SK-N-MC (cell line): ENCODE measurements around the gene OARD1.

ENCODE experiments used
- DNase-seq: peaks from one replicate; pipeline ENCODE4 v3.0.0-alpha.2; 2011; ENCODE audit warnings: low read depth, low spot score
- H3K27ac ChIP-seq: fragments of 200-600 bp; sonication (generic); 2 replicates; pipeline ENCODE4 v1.5.1; 2016; ENCODE audit warnings: mixed run types
- H3K36me3 ChIP-seq: fragments of 200-600 bp; sonication (generic); 2 replicates; pipeline ENCODE4 v1.6.1; 2017; ENCODE audit warnings: antibody characterized with exemption, low read length, mixed read lengths; ENCODE audit not compliant: insufficient read depth
- H3K4me3 ChIP-seq: fragments of 200-600 bp; sonication (generic); 2 replicates; pipeline ENCODE4 v1.5.1; 2016
- H3K9ac ChIP-seq: fragments of 200-600 bp; sonication (generic); 2 replicates; pipeline ENCODE4 v1.8.0; 2017; ENCODE audit warnings: mixed run types, mixed read lengths; ENCODE audit not compliant: insufficient read length
- H3K9me3 ChIP-seq: fragments of 200-600 bp; sonication (generic); 2 replicates; pipeline ENCODE4 v1.6.1; 2017; ENCODE audit warnings: low read depth, mild to moderate bottlenecking, antibody characterized with exemption, low read length, moderate library complexity, mixed read lengths
- EZH2 ChIP-seq: fragments of 200-600 bp; sonication (generic); IDR thresholded peaks from one replicate; pipeline ENCODE4 v1.6.1; 2017; ENCODE audit warnings: antibody characterized with exemption
- FOXP2 ChIP-seq: optimal IDR thresholded peaks from 2 replicates; pipeline ENCODE3; 2011; ENCODE audit warnings: mild to moderate bottlenecking, moderate library complexity; ENCODE audit not compliant: insufficient read depth; ENCODE audit errors: extremely low read length, control extremely low read depth
- POLR2AphosphoS5 ChIP-seq: IDR thresholded peaks from 2 replicates; pipeline ENCODE4 v1.6.1; 2012; ENCODE audit warnings: mild to moderate bottlenecking, low read depth, low read length, borderline replicate concordance

OARD1 gene

DNA sequence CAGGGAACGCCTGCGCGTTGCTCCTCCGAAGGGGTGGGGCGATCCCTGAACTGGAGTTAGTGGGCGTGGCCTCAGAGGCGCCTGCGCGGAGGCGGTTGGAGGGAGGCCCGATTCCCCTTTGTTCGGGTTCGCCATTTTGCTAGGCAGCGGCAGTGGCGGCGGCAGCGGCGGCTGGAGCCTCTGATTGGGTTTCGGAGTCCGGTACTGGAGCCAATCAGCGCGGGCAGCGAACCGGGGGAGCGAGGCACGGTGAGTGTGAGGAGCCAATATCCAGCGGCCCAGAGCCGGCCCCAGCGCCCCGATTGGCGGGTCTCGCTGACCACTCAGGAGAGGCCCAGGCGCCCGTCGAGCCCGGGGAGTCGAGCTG is 663 bp upstream of the OARD1 start, which contains the start of gene NFYA:
Gene NFYA, plus strand, starts transcription at position 139 of the 367 bp plus-strand sequence. CDS start 6,116 bp downstream, outside the sequence.
- no peaks in the 10 kb centered on the region for H3K9me3 ChIP-seq
- DNase-seq: no peak
- TF ChIP-seq FOXP2 (no peak), EZH2 (no peak), POLR2AphosphoS5 (peak; percentile 66; the same call in 1 of the 2 replicates)
- H3K36me3 ChIP-seq: peaks cover 1% of the 10 kb centered on the region; the same call in 1 of the 2 replicates
- H3K4me3 ChIP-seq: peak within 1 kb of the TSS; percentile 95
- peak within 1 kb of the TSS; percentile 93 for H3K27ac ChIP-seq
- H3K9ac ChIP-seq: peak within 1 kb of the TSS; percentile 96

DNA sequence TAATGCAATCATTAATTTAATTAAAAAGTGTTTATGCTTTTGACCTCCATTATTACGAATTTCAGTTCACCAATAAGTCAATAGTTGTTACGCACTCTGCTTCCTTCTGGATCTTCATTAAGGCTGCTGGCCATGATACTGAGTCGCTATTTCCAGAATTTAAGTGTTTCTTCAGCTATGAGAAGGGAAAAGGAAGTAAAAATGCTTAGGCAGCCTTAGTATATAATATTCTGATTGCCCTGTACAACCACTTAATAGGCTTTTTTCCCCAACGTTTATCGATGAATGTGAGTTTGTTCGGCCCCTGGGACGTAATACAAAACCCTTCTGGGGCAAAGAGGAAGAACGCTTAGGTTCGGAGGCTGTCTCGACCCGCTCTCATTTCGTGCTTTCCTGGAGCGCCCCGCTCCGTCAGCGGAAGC is 644 bp downstream of the OARD1 start:
- H3K27ac ChIP-seq: peak overlapping the region; percentile 93
- peak overlapping the region; percentile 88 for H3K9ac ChIP-seq
- H3K4me3 ChIP-seq: peak overlapping the region; percentile 95
- H3K9me3 ChIP-seq: no peaks in the 10 kb centered on the region
- no peak for DNase-seq
- H3K36me3 ChIP-seq: no peaks in the 10 kb centered on the region
- TF ChIP-seq FOXP2: no peak
- TF ChIP-seq POLR2AphosphoS5: 0 out of 2 replicates have a peak, but pooled peaks have one; percentile 79
- no peak for TF ChIP-seq EZH2

DNA sequence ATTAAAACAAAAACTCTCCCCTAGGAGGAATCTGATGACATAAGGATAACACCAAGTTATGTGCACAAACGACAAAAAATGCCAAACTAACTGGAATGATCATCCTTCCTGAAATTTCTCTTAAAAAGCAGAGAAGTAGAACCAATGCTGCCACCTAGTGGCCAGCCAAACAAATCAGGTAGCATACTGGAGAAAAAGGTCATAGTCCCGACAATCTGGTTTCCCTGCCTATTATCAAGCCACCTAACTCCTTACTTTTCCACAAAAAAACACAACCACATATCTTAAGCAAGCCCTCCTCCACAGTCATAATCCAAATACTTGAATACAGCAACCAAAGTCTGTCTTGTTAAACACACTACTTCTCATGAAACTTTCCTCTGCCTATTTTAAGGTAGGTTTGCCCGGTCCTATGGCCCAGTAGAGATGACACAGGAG is 5.3 kb downstream of the OARD1 start:
- Histone ChIP-seq H3K36me3 (no peaks in the 10 kb centered on the region), H3K9ac (no peak overlapping the region), H3K27ac (no peak overlapping the region), H3K4me3 (no peak overlapping the region), H3K9me3 (no peaks in the 10 kb centered on the region)
- peak; percentile 73 for DNase-seq
- TF ChIP-seq EZH2: no peak
- no peak for TF ChIP-seq POLR2AphosphoS5
- TF ChIP-seq FOXP2: no peak

DNA sequence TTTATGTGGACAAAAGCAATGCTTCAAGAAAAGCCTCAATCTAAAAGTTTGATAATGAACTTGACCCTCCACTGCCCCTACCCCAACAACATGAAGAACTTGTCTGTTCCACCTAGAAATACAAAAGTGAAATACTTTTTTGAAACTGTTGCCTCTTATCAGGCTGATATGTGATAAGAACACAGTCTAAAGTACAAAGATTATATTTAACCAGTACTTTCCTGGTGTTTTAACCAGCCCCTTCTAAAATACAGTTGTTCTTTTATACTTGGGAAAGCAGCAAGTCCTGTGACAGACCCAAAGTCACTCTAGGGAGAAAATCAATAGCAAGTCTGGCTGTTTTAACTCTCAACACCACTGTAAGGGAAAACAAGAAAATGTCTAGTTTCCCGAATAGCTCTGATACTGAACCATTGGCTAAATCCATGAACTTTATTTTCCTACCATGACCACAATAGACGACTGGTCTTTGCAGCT is 6.6 kb downstream of the OARD1 start:
- no peak overlapping the region for H3K4me3 ChIP-seq
- no peak overlapping the region for H3K9ac ChIP-seq
- DNase-seq: no peak
- no peaks in the 10 kb centered on the region for H3K36me3 ChIP-seq
- H3K27ac ChIP-seq: no peak overlapping the region
- H3K9me3 ChIP-seq: no peaks in the 10 kb centered on the region
- no peak for TF ChIP-seq FOXP2
- TF ChIP-seq POLR2AphosphoS5: no peak
- no peak for TF ChIP-seq EZH2

DNA sequence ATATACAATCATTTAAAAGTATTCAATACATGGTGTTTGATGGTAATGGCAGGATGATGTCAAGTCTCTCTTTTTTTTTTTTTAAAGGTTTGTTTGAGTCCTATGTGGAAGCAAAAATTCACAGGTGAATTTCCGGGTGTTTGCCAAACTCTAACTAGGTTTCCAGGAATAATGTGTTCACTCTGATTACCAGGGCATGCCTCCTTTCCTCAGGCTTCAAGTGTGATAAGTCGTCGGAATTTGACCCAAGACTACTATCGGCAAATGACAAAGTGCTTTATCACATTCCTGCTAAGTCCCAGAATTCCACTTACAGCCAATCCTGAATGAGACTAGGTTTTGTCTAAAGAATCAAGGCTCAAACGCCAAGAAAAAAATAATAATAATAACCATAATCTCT is 7.3 kb downstream of the OARD1 start:
- Histone ChIP-seq H3K9me3 (no peaks in the 10 kb centered on the region), H3K27ac (no peak overlapping the region), H3K36me3 (no peaks in the 10 kb centered on the region), H3K4me3 (no peak overlapping the region), H3K9ac (no peak overlapping the region)
- DNase-seq: no peak
- TF ChIP-seq EZH2: no peak
- TF ChIP-seq FOXP2: no peak
- no peak for TF ChIP-seq POLR2AphosphoS5

DNA sequence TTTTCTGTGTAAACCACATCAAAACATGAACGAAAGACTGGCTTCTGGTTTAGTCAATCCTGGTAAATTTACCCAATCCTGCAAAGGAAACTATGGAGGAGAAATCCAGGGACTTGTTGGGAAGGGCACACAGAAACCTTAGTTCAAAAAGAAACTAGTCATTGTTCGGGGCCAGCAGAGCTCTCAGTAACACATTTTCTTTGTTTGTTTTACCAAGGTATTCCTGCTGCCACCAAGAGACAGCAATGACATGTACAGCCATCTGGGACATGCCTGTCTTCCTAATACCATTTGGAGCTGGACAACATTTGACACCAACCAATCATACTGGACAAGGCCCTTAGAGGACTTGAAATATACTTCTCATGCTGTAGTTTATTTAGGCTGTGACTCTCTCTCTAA is 8.3 kb downstream of the OARD1 start:
- H3K4me3 ChIP-seq: no peak overlapping the region
- H3K36me3 ChIP-seq: no peaks in the 10 kb centered on the region
- H3K9ac ChIP-seq: no peak overlapping the region
- DNase-seq: no peak
- H3K27ac ChIP-seq: no peak overlapping the region
- TF ChIP-seq FOXP2 (no peak), EZH2 (no peak), POLR2AphosphoS5 (no peak)
- no peaks in the 10 kb centered on the region for H3K9me3 ChIP-seq

DNA sequence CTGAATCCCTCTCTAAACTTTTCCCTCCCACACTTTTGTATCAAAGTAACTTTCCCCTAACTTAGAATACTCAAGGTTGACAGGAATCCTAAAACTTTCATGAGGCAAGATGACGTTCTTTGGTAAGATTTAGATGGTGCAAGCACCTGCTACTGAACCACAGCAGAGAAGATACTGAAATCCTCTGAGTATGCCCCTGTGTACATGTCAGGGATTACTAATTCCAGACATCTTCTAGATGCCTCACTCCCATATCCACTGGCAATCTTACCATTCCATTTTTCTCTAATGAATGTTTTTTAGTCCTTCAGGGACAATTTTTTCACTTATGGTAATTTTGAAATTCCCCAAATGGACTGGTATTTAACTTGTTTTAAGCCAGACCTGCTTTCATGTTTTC is 10.1 kb downstream of the OARD1 start:
- Histone ChIP-seq H3K9ac (no peak overlapping the region), H3K36me3 (no peaks in the 10 kb centered on the region), H3K27ac (no peak overlapping the region), H3K4me3 (no peak overlapping the region), H3K9me3 (no peaks in the 10 kb centered on the region)
- TF ChIP-seq EZH2 (no peak), FOXP2 (no peak), POLR2AphosphoS5 (no peak)
- no peak for DNase-seq

DNA sequence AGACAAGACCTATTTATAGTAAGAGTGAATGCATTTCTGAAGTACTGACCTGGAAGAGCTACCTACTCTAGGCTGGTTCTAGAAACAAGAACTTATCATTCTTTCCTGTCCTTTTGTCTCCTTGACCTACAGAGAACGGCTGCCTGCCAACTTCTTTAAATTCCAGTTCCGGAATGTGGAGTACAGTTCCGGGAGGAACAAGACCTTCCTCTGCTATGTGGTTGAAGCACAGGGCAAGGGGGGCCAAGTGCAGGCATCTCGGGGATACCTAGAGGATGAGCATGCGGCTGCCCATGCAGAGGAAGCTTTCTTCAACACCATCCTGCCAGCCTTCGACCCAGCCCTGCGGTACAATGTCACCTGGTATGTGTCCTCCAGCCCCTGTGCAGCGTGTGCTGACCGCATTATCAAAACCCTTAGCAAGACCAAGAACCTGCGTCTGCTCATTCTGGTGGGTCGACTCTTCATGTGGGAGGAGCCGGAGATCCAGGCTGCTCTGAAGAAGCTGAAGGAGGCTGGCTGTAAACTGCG is 10.9 kb downstream of the OARD1 start:
- Histone ChIP-seq H3K36me3 (no peaks in the 10 kb centered on the region), H3K4me3 (no peak overlapping the region), H3K27ac (no peak overlapping the region), H3K9me3 (no peaks in the 10 kb centered on the region), H3K9ac (no peak overlapping the region)
- TF ChIP-seq POLR2AphosphoS5 (no peak), EZH2 (no peak), FOXP2 (no peak)
- DNase-seq: no peak

DNA sequence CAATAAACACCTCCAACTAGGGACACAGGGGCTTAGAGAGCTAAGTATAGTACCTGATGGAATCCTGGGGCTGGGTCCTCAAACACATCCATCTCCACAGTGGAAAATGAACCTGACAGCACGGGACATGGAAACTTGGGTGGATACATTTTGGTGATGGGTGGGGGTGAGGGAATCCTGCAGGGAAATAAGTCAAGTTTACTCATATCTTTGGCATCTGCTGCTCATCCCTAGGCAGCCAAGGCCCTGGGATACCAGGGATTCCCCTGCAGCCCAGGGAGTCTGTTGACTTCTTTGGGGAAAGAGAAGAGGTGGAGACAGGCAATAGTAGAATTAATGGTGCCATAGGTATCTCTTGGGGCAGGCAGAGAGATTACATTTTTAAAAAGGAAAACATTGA is 12.6 kb downstream of the OARD1 start:
- DNase-seq: no peak
- no peaks in the 10 kb centered on the region for H3K9me3 ChIP-seq
- no peak for TF ChIP-seq FOXP2
- no peak for TF ChIP-seq POLR2AphosphoS5
- TF ChIP-seq EZH2: no peak
- no peak overlapping the region for H3K9ac ChIP-seq
- H3K27ac ChIP-seq: no peak overlapping the region
- no peaks in the 10 kb centered on the region for H3K36me3 ChIP-seq
- H3K4me3 ChIP-seq: no peak overlapping the region
